HuH-7 (cell line): Measurements from ENCODE around the gene ADGRL3.
"Not testable (repeated sequence)": the region's sequence is repeated elsewhere in the genome, so short reads cannot be mapped to it uniquely, and the experiment has no call there.

ENCODE experiments used
- DNase-seq: peaks from one replicate; pipeline ENCODE4 v3.0.0; 2011; ENCODE audit warnings: low spot score

Gene ADGRL3

DNA sequence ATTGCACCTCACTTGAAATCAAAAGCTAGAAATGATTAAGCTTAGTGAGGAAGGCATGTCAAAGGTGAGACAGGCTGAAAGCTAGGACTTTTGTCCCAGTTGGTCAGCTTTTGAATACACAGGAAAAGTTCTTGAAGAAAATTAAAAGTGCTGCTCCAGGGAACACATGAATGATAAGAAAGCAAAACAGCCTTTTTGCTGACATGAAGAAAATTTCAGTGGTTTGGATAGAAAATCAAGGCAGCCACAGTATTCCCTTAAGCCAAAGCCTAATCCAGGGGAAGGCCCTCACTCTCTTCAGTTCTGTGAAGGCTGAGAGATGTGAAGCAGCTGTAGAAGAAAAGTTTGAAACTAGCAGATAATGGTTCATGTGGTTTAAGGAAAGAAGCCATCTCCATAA, 150.8 kb downstream of the ADGRL3 start:
- DNase-seq = no peak

DNA sequence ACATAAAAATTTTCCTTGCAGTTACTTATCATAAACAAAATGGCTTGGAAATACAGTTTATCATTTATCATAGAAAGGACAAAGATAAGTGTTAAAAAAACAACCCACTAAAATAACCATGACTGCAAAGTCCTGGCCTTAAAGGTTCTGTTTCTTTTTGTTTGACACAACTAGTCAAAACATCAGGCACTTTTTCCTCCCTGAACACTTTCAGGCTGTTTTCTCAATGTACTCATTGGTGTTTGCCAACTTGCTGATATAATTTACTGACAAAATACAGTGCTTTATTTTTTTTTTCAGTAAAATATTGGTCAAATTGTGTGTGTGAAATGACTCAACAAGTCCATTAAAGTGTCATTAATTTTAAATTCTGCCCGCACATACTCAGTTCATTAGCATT, 156.6 kb downstream of the ADGRL3 start:
- no peak for DNase-seq

DNA sequence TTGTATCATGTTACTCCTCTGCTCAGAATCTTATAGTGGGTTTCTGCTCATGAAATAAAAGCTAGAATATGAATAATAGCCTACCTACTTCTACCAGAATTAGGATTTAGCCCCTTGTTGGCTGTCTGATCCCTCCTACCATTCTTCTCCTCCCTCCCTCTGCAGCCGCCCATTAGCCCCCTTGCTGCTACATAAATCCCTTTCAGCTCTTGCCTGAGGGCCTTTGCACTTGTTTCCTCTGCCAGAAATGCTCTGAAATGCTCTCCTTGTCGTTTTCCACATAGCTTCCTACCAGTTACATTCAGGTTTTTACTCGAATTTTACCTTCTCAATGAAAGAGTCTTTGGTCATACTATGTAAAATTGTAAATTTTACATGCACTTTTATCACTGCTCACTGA, 159.2 kb downstream of the ADGRL3 start:
- no peak for DNase-seq

DNA sequence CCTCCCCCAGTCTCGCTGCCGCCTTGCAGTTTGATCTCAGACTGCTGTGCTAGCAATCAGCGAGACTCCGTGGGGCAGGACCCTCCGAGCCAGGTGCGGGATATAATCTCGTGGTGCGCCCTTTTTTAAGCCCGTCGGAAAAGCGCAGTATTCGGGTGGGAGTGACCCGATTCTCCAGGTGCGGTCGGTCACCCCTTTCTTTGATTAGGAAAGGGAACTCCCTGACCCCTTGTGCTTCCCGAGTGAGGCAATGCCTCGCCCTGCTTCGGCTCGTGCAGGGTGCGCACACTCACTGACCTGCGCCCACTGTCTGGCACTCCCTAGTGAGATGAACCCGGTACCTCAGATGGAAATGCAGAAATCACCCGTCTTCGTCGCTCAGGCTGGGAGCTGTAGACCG, 172.7 kb downstream of the ADGRL3 start:
- DNase-seq = not testable (repeated sequence)

DNA sequence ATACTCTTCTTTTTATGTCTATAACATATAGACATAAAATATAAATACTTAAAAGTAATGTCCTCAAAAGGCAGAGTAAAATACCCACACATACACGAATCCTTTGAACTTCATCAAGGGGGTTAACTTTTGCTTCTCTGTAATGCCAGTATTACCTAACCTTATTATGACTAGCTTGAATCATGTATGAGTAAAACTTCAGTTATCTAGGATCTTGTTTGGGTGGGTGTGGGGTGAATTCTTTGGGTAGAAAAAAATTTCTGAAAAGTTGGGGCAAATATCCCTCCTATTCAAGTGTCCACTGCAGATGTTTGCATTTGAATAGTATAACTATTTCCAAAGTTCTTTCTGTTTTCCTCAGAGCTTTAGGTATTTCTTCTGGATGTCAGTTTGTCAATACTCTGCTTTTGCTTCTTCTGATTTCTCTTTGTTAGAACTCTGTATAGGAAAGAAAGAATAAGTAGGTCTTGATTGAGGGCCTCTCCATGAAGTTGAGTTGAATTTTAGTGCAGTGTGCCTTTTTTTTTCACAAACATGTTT, 173.8 kb downstream of the ADGRL3 start:
- no peak for DNase-seq

DNA sequence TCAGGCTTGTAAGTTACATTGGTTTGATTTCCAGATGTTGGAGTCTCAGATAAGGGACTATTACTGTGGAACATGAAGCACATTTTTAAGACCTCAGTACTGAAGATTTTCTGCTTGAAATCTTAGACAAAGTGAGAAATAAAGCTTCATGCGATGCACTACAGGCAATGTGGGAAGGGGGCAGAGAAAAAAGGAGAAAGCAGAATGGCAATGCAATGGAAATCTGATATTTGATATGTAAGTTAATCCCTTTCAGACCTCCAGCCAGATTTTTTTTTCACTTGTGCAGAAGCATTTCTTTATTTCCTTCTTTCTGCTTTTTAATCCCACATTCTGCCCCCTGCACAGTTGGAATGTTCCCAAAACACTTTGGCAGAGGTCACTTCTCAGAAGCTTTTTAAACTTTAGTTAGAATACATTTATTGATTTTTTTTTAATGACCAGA, 174.3 kb downstream of the ADGRL3 start:
- no peak for DNase-seq

DNA sequence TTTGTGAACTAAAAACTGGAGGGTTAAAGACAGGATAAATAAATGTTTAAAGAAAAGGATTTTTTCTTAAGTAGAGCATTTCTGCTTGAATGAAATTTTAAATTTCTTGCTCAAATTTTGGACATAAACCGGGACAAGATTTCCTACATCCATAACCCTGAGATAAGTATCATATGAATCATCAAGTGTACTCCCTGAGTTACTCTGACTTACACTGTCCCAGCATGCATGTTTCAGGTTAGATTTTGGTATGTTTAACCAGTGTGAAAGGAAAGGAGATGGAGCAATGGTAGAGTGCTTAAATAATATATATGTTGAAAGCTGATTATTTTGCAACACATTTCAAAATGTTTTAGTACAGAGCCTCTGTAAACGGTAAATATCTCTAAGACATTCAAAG, 175.2 kb downstream of the ADGRL3 start:
- DNase-seq = no peak

DNA sequence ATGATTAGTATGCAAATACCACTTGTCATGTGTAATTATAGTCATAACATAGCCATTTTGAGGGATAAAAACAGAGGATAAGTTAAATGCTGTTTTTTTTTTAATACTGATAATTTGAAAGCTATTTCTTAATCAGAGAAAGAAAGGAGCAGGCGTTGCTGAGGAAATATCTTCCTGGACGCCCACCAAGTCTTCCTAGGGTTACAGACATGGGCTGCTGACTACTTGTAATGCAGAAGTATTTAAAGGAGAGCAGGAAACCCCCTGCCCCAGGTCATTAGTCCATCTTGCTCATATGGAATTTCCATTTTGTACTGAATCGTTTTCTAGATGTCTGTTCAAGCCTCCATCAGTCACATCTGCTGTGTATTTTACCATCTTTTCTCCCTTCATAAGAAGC, 176.2 kb downstream of the ADGRL3 start:
- no peak for DNase-seq

DNA sequence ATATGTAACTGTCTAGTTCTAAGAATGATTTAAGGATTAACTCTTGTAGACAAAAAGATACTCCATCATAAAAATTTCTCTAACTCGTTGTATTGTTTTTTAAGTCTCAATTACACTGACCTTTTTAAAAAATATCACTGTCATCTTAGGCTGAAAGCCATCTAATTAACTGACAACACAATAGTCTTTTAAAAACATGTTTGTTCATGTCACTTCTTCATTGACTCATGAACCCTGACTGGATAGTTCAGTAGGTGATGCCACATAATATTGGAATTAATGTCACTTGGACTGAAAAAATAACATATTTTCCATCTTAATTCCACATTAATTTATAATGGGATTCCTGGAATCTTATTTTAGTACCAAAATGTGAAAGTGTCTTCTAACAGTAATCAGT, 179.3 kb downstream of the ADGRL3 start:
- DNase-seq = no peak

DNA sequence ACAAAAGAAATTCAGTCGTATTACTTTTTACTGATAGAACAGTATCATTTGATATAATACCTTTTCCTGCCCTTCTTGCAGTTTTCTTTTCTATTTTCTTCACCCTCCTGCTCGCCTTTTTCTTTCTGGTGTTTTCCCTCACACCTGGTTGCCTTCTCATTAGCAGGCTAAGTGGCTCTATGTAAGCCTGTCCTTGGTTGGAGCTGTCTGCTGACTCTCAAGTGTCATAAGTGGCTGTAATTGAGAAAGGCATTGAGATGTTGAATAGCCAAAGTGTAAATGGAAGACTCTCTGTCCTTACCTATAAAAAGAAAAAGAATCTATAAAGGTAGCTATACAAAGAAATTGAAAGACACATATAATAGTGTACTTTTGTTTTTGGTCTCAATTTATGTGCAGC, 180.7 kb downstream of the ADGRL3 start:
- DNase-seq = no peak

DNA sequence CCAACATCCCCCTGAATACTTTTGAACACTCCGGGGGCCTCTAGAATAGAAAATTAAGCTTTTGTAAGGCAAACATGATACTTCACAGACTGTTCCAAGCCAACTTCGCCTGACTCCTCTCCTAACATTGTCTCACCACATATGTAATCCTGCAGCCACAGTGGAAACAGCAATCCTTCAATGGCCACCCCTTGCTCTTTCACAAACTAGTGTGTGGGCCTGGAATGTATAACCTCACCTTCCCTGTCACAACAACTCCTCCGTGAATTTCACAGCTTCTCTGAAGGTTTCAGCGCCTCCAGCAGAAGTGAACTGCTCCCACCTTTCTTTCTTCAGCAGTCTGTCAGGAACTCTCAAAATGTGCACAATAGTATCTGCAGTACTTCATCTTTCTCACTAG, 185.1 kb downstream of the ADGRL3 start:
- no peak for DNase-seq

DNA sequence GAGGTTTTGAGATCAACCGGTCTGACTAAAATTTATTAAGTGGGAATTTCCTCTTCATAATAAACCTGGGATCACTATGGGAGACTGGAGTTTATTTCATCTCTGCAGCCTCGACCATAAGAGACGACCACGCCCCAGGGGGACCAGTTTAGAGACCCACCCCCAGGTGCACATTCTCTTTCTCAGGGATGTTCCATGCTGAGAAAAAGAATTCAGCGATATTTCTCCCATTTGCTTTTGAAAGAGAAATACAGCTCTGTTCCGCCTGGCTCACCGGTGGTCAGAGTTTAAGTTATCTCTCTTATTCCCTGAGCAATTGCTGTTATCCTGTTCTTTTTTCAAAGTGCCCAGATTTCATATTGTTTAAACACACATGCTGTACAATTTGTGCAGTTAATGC, 187.2 kb downstream of the ADGRL3 start:
- DNase-seq = not testable (repeated sequence)

DNA sequence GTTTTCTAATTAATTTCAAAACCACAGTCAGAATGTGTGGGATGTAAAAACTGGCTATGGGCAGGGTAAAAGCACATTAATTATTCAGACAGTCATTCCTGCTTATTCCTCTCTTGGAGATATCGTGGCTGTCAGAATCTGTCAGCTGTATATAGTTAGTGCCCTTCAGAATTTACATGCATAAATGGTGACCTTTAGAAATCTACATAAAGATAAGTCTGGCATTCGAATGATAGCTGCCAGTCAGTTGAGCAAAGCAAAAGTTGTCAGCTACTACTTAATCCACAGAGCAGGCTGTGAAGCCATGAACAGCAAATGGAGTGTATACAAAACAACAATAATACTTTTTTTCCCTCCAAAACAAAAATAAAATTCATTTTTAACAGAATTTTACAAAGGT, 189.5 kb downstream of the ADGRL3 start:
- no peak for DNase-seq

DNA sequence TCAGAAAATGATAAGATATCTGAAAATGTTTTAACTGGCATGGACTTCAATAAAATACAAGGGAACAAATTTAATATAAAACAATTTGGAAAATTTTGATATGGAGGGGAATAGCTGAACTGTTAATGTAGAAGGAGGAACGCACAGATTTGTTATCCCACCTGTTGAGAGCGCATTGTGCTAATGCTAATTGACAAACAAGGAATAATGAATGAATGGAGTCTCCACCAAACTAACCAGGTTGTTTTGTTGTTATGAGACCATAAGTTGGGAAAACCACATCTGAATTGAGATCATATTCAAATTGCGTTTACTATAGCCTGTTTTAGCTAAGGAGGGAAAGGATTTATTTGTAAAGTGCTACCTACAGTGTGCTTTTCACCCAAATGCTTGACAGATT, 195.6 kb downstream of the ADGRL3 start:
- DNase-seq = no peak

DNA sequence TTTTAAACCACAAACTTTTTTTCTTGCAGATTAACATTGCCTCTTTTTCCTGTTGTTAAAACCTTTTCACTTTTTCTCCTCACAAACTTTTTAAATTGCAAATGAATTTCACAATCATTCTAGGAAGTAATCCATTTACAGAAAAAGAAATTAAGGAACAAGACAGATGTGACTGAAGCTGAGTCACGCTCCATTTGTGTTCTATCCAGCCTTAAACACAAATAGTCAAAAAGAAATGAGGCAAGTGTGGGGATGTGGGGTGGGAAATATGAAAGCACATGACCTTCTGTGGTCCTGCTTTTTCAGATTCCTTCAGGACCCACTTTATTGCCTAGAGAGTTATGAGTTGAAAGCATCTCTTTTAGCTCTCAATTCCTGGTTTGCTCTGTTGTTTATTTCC, 197.0 kb downstream of the ADGRL3 start:
- DNase-seq = no peak

DNA sequence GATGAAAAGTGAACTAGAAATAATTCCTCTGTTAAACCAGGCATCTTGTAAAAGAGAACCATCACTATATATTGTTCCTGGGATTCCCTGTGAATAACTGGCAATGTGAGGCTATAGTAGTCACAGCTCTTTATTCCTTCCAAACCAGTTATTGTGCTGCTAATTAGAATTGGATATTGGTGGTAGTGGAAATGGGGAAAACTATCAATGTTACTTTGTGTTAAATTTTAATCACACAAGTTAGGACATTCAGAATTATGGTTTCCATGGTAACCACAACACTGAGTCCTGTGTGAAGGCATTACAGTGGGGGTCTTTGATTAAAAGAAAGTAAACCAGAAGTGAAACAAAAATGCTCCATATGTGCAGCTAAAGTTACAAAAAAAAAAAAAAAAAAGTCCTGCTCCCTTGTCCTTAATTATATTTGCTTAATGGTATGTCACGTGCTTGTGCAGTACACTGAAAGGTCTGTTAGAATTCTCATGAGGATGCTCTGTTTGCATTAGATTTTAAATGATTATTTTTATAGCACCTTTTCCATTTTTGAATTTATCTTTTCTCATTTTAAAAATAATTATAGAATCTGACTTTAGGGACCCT, 200.4 kb downstream of the ADGRL3 start:
- no peak for DNase-seq

DNA sequence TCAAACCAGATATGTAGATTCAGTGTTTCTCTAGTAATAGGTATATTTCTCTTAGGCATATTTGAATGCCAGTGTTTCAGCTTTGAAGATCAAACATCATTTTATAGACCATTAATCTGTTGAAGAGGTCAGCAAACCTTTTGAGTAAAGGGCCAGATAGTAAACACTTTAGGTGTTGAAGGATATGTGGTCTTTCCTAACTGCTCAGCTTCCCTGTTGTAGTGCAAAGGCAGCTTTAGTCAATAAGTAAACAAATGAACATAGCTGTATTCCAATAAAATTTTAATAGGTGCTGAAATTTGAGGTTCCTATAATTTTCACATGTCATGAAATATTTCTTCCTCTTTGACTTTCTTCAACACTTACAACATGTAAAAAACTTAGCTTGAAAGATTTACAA, 201.6 kb downstream of the ADGRL3 start:
- DNase-seq = no peak

DNA sequence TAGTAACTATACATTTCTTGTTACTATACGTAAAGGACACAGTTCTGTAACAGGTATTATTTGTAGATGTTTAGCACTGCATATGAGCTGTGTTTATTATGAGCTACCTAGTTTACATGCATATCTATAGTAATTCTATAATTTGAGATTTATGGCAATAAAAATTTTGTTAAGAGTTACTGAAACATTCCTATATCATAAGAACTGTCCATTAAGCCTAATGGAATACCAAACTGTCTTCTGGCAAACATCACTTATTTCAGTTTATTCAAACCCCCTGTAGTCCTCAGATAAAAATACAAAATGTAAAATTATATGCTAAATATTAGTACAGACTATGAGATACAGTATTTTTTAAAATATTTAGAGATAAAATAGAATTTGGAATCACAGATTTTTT, 205.2 kb downstream of the ADGRL3 start:
- DNase-seq = no peak

DNA sequence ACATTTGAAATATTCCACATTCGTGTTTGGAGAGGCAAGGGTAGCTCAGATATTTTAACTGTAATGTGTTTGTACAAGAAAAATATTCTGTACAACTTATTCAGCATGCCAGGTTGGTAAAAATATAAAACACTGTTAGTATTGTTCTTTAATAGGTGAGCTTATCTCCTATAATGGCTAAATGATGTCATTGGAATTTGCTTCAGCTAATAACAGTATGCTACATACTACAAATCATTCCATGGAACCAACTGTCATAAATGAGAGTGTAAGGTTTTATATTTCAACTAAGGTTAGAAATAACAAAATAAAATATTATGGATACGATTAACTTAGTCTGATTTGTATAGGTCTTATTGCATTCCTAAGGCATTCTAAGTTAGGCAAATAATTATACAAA, 206.6 kb downstream of the ADGRL3 start:
- no peak for DNase-seq

DNA sequence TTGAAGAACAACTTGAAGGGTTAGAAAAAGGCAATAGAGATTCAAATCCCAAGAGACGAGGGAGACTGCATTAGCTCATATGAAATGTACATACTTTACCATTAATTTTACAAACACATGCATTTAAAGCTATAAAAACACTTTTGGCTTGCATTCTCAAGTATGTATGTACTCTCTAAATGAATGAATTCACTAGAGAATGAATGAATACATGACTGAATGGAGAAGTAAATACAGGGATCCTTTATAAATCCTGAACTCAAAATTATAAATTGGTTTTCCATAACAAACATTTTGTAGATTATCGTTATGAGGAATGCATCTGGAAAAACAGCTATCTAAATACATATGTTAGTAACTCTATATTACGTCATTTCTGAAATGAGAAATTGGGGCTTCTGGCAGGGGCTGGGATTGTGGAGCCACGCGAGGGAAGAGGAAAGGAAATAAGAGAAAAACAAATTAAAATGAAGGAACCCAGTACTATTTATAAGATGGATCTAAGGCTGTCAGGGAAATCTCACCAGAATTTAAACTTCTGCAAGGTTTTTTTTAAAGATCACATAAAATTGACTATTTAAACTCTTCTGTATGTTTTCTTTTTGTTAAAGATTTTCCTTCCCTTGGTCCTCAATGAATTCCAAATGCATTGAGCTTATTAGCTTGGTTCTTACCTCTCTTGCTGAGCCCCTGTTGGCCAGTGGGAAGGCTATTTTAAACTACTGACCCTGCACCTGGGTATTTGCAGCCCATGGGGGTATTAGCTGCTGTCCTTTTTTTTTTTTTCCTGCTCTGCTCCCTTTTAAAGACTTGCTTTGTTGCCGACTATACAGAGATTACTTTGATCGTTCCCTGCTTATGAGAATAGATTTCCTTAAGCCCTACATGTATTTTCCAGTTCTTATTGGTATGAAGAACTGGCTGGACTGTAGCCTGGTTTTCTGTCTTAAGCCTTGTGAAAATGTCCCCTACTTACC, 207.8 kb downstream of the ADGRL3 start:
- DNase-seq = no peak

DNA sequence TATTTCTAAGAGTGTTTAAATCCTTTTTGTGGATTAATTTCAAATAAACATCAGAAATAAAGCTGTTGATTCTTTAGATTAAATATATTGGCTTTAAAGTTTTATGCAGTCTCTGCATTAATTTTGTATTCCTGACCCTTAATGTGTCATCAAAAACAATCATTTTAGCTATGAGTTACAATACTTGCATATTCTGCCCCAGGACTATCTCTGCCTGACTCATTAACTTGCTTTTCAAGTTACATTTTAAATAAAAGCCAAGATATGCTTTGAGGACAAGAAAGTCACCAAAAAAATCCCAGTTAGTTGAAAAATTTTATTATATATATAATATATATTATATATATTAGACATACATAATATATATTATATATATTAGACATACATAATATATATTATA, 208.7 kb downstream of the ADGRL3 start:
- DNase-seq = no peak

DNA sequence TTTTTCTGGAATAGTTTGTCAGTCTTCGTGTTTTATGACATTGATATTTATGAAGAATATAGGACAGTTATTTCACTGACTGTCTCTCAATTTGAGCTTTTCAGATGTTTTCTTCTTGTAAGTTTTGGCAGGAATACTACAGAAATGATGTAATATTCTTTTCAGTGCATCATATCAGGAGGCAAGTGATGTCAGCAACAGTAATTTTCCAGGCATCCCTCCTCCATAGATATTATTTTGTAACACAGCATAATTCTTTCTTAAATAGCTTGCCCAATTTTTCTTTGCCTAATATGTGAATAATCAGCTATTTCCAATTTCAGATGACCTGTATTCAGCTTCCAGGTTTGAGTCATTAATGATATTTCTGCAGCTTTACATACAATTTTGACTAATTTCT, 211.1 kb downstream of the ADGRL3 start:
- DNase-seq = no peak

DNA sequence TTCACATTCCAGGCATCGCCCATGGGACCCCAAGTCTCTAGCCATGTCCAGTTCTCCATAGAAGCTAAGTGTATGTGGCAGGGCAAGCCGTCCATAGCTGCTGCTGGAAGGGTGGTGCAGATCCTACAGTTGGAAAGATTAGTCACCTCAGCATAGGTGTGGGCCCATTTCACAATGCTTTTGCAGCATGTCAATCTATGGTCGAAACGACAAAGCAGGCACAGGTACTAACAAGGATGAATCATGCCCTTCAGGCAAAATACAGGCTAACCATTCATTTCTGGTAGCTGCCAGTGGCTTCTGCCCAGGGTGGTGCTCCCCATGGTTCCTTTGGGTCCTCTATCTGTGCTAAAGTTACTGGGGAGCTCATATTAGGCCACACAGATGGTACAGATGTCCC, 225.2 kb downstream of the ADGRL3 start:
- DNase-seq = no peak
